Keratinocyte (primary cell): Measurements from ENCODE around the gene HERC2. TPM values are rescaled to one million over a fixed set of nuclear protein-coding genes. Genes with fewer than 3 reads are reported as not detected.

Experiments used
- DNase-seq: peaks from one replicate; pipeline ENCODE4 v3.0.0-alpha.2; 2011; ENCODE audit warnings: low read depth, missing footprints, low spot score
- FAIRE-seq: peaks from 2 replicates; lab custom pipeline; 2011; peaks lifted over from hg19 to GRCh38; lab: Jason Lieb, UNC
- H2AFZ ChIP-seq: 2 replicates; pipeline ENCODE4 v1.6.0; 2012; ENCODE audit warnings: low read length, control low read depth, inconsistent platforms; ENCODE audit not compliant: control insufficient read depth
- H3K27ac ChIP-seq: 2 replicates; pipeline ENCODE4 v1.5.1; 2011; ENCODE audit warnings: low read length; ENCODE audit not compliant: control insufficient read depth, insufficient read depth
- H3K27me3 ChIP-seq: 3 replicates; pipeline ENCODE4 v1.6.0; 2011; ENCODE audit warnings: low read length; ENCODE audit not compliant: control insufficient read depth, insufficient read depth; ENCODE audit errors: extremely low read depth
- H3K36me3 ChIP-seq, 2 experiments: 2 replicates in 1 of 2; 3 replicates in 1 of 2; pipeline ENCODE4 v1.5.1; 2011; ENCODE audit warnings: low read length in 2 of 2, mild to moderate bottlenecking in 1 of 2; ENCODE audit not compliant: control insufficient read depth in 2 of 2, insufficient read depth in 2 of 2; ENCODE audit errors: extremely low read depth in 1 of 2
- H3K4me1 ChIP-seq: 3 replicates; pipeline ENCODE4 v1.5.1; 2011; ENCODE audit warnings: low read length; ENCODE audit not compliant: control insufficient read depth, insufficient read depth; ENCODE audit errors: extremely low read depth
- H3K4me2 ChIP-seq: 3 replicates; pipeline ENCODE4 v1.6.0; 2011; ENCODE audit warnings: low read depth, low read length; ENCODE audit not compliant: control insufficient read depth, insufficient read depth; ENCODE audit errors: extremely low read depth
- H3K4me3 ChIP-seq, 3 experiments: fragments of 200-600 bp in 1 of 3; sonication (generic) in 1 of 3; 2 replicates in 2 of 3; 3 replicates in 1 of 3; pipeline ENCODE4 v1.5.1; 2011 to 2016; ENCODE audit warnings: low read length in 3 of 3, mild to moderate bottlenecking in 3 of 3, control low read depth in 2 of 3, inconsistent platforms in 1 of 3, low read depth in 1 of 3, mixed read lengths in 1 of 3, mixed run types in 1 of 3, moderate library complexity in 1 of 3; ENCODE audit not compliant: control insufficient read depth in 2 of 3, insufficient read depth in 2 of 3; ENCODE audit errors: extremely low read depth in 1 of 3
- H3K79me2 ChIP-seq: 2 replicates; pipeline ENCODE4 v1.6.0; 2012; ENCODE audit warnings: low read length; ENCODE audit not compliant: control insufficient read depth, insufficient read depth
- H3K9ac ChIP-seq: 3 replicates; pipeline ENCODE4 v1.6.0; 2011; ENCODE audit warnings: low read length; ENCODE audit not compliant: control insufficient read depth, insufficient read depth; ENCODE audit errors: extremely low read depth
- H3K9me1 ChIP-seq: 3 replicates; pipeline ENCODE4 v1.6.0; 2011; ENCODE audit warnings: low read length; ENCODE audit not compliant: control insufficient read depth, insufficient read depth; ENCODE audit errors: extremely low read depth
- H3K9me3 ChIP-seq: 2 replicates; pipeline ENCODE4 v1.5.1; 2012; ENCODE audit warnings: low read depth, low read length; ENCODE audit not compliant: control insufficient read depth
- H4K20me1 ChIP-seq: 3 replicates; pipeline ENCODE4 v1.6.0; 2011; ENCODE audit warnings: low read length; ENCODE audit not compliant: control insufficient read depth, insufficient read depth; ENCODE audit errors: extremely low read depth
- CTCF ChIP-seq, 3 experiments: IDR thresholded peaks in 1 of 3; conservative IDR thresholded peaks in 1 of 3; optimal IDR thresholded peaks in 1 of 3; 2 replicates in 2 of 3; 3 replicates in 1 of 3; pipeline versions ENCODE3 to v1.5.1; 2011; ENCODE audit warnings: low read length in 3 of 3, mild to moderate bottlenecking in 3 of 3, moderate library complexity in 2 of 3, control low read depth in 1 of 3, inconsistent platforms in 1 of 3; ENCODE audit not compliant: insufficient read depth in 2 of 3; ENCODE audit errors: extremely low read depth in 1 of 3
- EZH2 ChIP-seq: IDR thresholded peaks from one replicate; pipeline ENCODE4 v1.6.1; 2012; ENCODE audit warnings: inconsistent platforms, mild to moderate bottlenecking, low read length, moderate library complexity
- dilution Hi-C: fragments of 300-500 bp; cut with MboI; formaldehyde crosslinking; loops from one replicate; pipeline ENCODE4 v1.7.0; 2020; ENCODE audit warnings: low sequenced_read_pairs; ENCODE audit not compliant: extremely low pct_ligation_motif_present
- polyA plus RNA-seq, 5 experiments: library from polyadenylated mRNA; depleted of rRNA in 3 of 5; stranded (reverse) in 3 of 5; stranded (forward) in 1 of 5; unstranded in 1 of 5; fragments of >200 nt; gene quantifications; 1 replicate in 1 of 5; 2 replicates in 3 of 5; 3 replicates in 1 of 5; pipeline versions ENCODE4 v1.2.1 to v1.2.3, GENCODE V29; 2011 to 2012; ENCODE audit warnings: missing spikeins in 2 of 5, low read depth in 1 of 5, low replicate concordance in 1 of 5

The HERC2 gene
- polyA plus RNA-seq, 1 donor (not counting 4 experiments of a cell fraction or from before 2014, with no cell fraction given) = 12.4 TPM

- FAIRE-seq (no peak), DNase-seq (no peak)
- no peak overlapping the region for H2AFZ ChIP-seq
- no peaks in the 10 kb centered on the region for H3K79me2 ChIP-seq
- no peak overlapping the region for H3K9ac ChIP-seq
- peaks cover 3% of the 10 kb centered on the region for H4K20me1 ChIP-seq
- H3K9me1 ChIP-seq = no peaks in the 10 kb centered on the region
- no peak overlapping the region for H3K4me2 ChIP-seq
- TF ChIP-seq EZH2 = no peak
- TF ChIP-seq CTCF (optimal IDR thresholded peaks at IDR 0.05 in 1 of 3, IDR thresholded peaks at IDR 0.05 in 1 of 3, conservative IDR thresholded peaks at IDR 0.05 in 1 of 3; ENCODE audit: extremely low read depth in 1 of 3, insufficient read depth in 2 of 3, low read length in 3 of 3) = no peak
- H3K27me3 ChIP-seq = no peaks in the 10 kb centered on the region
- peaks cover 23 to 31% of the 10 kb centered on the region in 2 experiments for H3K36me3 ChIP-seq
- dilution Hi-C loops = no loop called here
- no peak overlapping the region for H3K4me3 ChIP-seq
- H3K9me3 ChIP-seq = no peaks in the 10 kb centered on the region
- H3K27ac ChIP-seq = no peak overlapping the region
- H3K4me1 ChIP-seq = peaks cover 7% of the 10 kb centered on the region
These were observed 201.7 kb downstream of the HERC2 start for GRCh38 chr15:28120359-28120640.

GRCh38 chr15:28118531-28118930, 203.4 kb downstream of the HERC2 start:
- peaks cover 20 to 29% of the 10 kb centered on the region in 2 experiments for H3K36me3 ChIP-seq
- FAIRE-seq = no peak
- dilution Hi-C loops = no loop called here

More at GRCh38 chr15:28118531-28118930, 203.4 kb downstream of the HERC2 start:
- no peak for TF ChIP-seq CTCF (optimal IDR thresholded peaks at IDR 0.05 in 1 of 3, IDR thresholded peaks at IDR 0.05 in 1 of 3, conservative IDR thresholded peaks at IDR 0.05 in 1 of 3; ENCODE audit: extremely low read depth in 1 of 3, insufficient read depth in 2 of 3, low read length in 3 of 3)
- no peak for TF ChIP-seq EZH2
- Histone ChIP-seq H4K20me1 (peaks cover 3% of the 10 kb centered on the region), H3K27ac (no peak overlapping the region), H3K79me2 (no peaks in the 10 kb centered on the region), H3K4me1 (peaks cover 7% of the 10 kb centered on the region), H3K4me3 (no peak overlapping the region), H3K9ac (no peak overlapping the region), H3K9me1 (no peaks in the 10 kb centered on the region), H3K4me2 (no peak overlapping the region), H2AFZ (no peak overlapping the region), H3K27me3 (no peaks in the 10 kb centered on the region), H3K9me3 (no peaks in the 10 kb centered on the region)
- no peak for DNase-seq
